HG02588 (cell line): ENCODE measurements around the gene LPCAT2.

Experiments
- ATAC-seq: cut with Tn5 transposase; IDR thresholded peaks from one replicate; pipeline ENCODE4 v1.9.1; 2021; ENCODE audit warnings: mild to moderate bottlenecking, moderate library complexity; ENCODE audit not compliant: unreplicated experiment

The LPCAT2 gene

DNA sequence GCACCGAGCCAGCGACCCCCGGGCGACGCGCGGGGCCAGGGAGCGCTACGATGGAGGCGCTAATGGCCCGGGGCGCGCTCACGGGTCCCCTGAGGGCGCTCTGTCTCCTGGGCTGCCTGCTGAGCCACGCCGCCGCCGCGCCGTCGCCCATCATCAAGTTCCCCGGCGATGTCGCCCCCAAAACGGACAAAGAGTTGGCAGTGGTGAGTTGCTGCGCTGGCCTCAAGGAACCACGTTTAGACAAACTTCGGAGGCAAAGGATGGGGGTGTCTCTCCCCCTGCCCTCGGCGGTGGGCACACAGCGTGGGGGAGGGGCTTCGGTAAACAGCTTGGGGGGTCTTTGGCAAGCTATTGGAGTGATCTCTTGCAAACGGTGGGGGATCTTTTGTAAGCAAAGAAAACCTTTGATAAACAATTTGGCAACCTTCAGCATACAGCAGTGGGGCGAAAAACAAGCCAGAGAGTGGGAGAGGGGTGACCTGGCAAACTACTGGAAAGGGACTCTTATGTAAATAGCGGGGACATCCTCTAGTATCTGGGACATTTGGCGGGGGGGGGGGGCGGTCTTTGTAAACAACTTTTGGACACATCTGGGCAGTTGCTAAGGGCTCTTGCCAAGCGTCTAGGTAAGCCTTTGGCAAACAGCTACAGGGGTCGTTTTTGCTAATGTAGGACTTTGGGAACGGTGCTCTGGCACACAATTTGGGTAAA, 29.3 kb upstream of the LPCAT2 start:
- no peak for ATAC-seq

DNA sequence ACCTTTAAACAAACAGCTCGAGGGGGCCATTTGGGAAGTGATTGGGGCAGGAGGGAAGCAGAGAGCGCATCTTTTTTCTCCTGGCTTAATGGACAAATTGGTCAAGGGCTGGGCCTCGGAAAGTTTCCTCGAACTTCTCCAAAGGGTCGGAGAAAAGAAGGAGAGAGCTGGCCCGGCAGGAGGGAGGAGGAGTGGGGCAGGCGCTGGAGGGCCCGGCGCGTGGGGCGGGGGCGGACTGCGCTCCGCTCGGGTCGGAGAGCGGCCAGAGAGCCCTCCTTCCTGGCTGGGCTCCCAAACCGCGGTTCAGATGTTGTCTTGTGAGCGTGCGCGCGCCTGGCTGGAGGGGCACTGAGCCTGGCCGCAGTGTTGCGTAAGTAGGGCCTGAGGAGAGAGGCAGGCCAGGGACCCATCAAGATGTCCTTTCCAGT, 28.6 kb upstream of the LPCAT2 start:
- no peak for ATAC-seq

DNA sequence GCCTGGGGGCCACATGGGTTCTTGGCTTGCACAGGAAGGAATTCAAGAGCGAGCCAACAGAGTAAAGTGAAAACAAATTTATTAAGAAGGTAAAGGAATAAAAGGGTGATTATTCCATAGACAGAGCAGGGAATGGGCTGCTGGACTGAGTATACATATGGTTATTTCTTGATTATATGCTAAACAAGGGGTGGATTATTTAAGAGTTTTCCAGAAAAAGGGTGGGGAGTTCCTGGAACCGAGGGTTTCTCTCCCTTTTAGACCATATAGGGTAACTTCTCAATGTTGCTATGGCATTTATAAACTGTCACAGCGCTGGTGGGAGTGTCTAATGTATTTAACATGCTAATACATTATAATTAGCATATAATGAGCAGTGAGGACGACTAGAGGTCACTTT, 27.8 kb upstream of the LPCAT2 start:
- no peak for ATAC-seq

DNA sequence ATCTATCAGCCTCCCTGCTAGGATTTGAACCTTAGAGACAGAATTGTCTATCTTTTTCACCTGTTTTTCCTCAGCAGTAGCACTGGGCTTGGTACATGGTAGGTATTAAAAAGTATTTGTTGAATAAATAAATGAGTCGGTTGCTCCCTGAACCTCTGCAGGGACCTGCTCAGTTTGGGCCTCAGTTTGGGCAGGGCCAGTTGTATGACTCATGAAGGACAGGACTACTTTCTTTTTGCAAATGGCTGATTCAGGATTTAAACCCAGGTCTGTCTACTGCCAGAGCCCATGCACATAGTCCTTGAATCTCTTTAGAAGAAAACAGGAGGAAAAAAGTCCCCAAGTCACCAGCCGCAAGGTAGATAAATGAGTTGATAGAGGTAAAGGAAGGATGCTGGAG, 26.8 kb upstream of the LPCAT2 start:
- no peak for ATAC-seq

DNA sequence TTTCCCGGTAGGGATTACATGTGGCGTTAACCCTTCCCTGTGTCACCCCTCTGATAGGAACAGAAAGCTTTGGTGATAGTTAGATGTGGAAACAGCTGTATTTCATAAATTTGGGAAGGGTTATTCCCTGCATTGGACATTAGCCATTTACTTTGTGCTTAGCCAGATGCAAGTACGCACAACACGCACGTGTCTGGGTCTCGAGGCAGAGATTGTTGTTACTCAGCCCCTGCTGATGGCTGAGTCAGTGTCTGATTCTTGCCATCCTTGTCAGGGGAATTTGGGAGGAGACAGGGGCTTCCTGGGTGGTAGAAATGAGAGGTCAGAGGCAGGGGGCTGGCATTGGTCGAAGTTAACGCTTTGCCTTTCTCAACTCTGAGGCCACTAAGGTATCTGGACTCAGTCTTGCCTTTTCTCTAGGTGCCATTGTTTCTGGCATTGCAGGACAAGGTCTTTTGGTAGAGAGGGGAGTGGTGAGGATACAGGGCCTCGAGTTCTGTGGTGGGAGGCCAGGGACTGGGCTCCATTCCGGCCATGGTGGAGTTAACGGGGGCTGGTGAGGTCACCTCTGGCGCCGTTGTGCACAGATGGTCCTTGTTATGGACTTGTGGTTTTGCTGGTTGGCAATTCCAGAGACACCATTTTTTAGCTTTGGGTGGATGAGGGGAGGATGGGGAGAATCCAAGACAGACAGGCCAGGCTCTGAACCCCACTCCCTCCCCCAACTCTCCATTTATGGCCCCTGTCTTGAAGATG, 21.6 kb upstream of the LPCAT2 start:
- no peak for ATAC-seq

DNA sequence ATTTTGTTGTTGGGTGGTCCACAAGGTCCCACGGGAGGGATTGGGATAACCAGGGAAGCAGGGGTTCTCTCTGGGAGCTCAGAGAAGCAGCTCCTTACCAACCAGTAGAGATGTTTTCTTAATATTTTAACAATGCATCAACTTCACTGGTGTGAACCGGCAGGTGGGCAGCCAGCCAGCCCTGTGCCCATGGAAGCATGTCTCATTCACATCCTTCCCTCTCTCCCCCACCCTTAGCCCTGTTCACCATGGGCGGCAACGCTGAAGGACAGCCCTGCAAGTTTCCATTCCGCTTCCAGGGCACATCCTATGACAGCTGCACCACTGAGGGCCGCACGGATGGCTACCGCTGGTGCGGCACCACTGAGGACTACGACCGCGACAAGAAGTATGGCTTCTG, 20.6 kb upstream of the LPCAT2 start:
- no peak for ATAC-seq

DNA sequence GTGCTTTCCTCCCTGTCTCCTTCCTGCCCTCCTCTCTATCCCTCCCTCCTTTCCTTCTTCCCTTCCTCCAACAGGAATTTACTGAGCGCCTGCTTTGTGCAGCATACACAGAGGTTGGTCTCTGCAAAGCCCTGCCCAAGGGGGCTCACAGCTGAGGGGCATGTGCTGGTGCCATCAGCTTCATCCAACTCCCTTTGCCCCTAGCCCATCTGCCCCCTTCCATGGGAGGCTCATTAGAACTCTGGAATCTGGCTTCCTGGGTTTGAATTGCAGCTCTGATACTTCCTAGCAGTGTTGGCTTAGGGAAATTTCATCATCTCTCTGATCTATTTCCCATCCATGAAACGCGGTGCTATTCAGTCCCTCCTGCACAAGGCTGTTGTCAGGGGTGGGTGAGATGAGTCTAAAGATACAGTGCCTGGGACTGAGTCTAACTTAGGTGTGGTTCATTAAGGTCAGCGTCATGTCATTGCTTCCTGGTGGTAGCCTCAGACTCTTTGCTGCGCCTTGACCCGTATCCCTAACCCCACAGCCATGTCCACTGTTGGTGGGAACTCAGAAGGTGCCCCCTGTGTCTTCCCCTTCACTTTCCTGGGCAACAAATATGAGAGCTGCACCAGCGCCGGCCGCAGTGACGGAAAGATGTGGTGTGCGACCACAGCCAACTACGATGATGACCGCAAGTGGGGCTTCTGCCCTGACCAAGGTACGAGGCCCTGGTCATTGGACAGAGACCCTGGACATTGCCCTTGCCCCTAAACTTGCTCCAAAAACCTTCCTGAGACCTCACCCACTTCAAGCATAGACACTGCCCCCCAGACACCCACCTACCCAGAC, 19.5 kb upstream of the LPCAT2 start:
- ATAC-seq, result no peak

DNA sequence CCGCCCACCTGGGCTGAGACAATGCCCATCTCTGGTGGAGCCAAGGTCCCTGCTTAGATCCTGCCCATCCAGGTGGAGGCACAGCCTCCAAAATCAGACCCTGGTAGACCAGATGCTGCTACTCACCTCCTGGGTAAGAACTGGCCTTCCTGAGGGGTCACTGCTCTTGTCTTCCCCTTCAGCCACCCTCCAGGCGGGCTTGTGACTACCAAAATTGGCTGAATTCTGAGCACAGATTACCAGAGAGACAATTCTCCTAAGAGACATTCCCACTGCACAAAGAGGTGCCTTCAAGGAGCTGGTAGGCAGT, 19.0 kb upstream of the LPCAT2 start:
- ATAC-seq, result no peak

DNA sequence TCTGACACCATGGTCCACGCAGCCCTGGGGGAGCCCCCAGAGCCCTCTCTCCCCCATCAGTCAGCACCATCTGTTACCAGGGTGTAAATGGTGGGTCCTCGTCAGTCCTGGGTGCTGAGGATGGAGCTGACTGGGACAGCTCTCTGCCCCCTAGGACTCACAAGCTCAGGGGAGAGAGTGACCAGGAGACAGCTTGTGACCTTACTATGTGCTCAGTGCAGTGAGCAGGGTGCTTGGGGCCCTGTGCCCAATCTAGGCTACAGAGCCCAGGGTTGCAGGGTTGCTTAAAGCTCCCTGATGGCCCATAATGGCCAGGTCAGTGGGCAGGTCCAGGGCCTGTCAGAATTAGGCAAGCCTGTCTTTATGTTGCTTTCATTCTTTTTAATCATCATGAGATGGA, 18.6 kb upstream of the LPCAT2 start:
- no peak for ATAC-seq

DNA sequence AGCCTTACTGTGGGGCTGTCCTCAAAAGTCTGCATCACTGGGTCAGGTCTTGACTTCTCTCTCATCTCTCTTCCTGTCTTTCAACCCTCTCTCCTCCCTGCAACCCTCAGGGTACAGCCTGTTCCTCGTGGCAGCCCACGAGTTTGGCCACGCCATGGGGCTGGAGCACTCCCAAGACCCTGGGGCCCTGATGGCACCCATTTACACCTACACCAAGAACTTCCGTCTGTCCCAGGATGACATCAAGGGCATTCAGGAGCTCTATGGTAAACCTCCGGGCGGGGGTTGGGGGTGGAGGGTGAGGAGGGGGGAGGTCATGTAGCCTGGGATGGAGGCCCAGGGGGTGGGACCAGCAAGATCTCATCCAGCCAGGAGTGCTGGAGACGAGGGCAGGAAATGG, 17.2 kb upstream of the LPCAT2 start:
- no peak for ATAC-seq

DNA sequence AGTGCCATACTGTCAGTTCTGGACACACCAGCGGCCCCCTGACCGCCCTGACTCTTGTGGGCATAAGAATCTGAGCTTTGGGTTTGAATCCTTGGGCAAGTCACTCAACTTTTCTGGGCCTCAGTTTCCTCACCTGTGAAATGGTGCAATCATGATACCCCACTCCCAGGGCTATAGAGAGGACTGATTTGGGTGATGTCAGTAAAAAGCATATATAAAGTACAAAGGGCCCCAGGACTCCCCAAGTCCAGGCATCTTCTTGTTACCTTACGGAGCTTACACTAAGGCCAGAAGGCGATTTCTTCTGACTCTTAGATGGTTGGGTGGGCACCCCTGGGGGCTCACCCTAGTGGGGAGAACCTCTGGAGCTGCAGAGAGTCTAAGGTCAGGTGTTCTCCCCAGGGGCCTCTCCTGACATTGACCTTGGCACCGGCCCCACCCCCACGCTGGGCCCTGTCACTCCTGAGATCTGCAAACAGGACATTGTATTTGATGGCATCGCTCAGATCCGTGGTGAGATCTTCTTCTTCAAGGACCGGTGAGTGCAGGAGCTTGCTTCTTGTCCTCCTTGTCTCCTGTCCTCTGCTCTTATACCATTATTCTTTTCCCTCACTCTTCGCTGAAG, 16.0 kb upstream of the LPCAT2 start:
- ATAC-seq, result no peak

DNA sequence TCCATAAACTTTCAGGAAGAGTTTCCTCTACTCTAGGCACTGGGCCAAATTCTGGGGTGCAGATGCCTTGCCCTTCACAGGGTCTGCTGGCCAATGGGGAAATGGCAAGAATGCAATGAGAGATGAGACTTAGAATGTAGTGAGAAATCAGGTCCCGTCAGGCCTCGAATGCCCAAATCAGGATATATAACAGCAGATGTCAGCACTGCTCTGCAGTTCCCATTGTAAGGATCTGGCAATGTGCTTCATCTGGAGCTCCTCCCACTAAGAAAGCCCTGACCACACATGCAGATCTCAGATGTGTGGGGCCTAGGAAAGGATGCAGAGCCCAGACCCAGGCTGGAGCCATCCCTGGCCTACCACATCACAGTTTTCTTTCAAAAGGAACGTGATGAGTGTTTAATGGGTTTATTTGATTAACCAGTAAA, 13.9 kb upstream of the LPCAT2 start:
- ATAC-seq, result no peak

DNA sequence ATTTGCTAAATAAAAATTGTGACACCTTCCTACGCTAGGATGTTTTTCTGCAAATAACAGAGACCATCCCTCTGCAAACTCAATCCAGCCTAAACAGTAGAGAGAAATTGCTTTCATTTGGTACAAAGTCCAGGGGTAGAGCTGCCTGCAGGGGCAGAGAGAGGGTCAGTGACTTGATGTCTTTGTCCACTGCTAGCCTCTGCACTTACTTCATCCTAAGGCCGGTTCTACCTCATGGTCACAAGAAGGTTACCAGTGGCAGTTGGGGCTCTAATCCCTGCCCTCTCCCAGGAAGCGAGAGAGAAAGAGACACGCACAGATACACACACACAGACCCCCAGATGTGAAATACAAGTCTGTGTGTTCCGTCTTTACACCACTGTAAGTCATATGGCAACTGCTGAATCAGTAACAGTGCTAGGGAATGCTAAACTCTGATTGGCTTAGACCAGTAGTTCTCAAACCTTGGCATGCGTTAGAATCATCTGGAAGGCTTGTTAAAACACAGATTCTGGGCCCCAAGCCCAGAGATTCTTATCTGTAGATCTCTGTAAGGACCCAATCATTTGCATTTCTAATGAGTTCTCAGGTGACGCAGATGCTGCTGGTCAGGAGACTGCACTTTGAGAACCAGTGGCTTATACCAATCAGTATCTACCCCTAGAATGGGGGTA, 13.1 kb upstream of the LPCAT2 start:
- no peak for ATAC-seq

DNA sequence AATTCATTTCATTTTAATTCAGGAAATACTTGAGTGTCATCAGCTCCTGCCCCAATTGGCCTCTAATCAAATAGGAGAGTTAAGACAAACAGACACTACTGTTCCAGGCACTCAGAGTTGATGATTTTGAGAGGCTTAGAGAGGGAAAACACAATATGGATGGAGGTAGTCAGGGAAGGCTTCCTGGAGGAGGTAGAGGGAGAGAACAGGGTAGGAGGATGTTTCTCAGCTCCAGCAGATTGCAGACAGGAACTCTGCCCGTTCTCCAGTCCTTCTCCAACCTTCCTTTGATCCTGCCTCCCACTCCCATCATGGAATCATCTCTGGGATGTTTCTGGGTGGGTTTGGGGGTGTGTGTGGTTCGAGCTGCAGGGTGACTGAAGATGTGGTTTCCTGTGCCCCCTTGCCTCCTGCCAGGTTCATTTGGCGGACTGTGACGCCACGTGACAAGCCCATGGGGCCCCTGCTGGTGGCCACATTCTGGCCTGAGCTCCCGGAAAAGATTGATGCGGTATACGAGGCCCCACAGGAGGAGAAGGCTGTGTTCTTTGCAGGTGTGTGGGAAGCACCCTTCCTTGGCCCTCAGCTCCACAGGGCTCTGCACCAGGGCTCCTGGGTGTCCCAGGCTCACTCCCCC, 12.2 kb upstream of the LPCAT2 start:
- ATAC-seq, result no peak

DNA sequence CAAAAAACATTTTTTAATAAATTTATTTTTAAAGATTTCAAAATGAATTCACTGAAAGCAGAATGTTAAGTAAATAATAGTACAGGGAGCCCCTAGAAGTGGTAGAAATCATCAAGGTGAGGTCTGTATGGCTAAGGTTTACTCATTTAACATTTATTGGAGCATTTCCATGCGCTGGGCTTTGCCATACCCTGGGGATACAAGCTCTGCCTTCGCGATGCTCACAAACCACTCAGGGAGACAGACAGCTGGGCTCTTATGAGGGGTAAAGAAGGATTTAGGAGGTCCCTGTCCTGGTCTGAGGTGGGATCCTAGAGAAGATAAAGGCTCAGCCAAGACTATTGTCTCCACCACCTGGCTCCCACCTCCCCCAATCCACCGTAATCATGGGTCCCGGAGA, 11.3 kb upstream of the LPCAT2 start:
- ATAC-seq, result no peak

DNA sequence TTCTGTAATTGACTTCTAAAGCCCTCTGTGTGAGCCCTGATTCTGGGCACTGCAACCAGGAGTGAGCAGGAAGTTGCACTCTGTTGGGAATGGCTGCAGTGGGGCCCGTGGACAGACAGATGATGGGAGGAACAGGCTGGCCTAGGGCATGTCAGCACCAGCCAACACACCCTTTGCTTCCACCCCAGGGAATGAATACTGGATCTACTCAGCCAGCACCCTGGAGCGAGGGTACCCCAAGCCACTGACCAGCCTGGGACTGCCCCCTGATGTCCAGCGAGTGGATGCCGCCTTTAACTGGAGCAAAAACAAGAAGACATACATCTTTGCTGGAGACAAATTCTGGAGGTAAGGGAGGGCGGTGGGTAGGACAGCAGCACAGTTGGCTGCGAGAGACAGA, 10.8 kb upstream of the LPCAT2 start:
- no peak for ATAC-seq

DNA sequence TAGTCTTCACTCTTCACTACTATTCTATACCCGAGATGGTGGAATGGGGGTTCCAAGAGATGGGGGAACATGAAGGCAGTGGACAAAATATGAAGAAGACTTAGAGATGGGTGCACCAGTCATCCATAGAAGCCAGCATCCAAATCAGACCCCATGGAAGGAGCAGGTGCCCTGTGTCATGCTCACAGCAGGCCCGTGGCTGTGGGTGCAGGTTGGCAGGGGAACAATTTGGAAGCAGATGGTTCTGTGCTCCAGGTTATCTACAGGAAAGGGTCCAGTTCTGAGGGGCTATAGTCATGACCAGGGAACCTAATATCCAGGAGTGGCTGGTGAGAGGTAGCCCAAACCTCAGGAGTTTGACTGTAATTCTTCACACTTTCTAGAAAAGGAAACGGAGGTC, 9.6 kb upstream of the LPCAT2 start:
- no peak for ATAC-seq

DNA sequence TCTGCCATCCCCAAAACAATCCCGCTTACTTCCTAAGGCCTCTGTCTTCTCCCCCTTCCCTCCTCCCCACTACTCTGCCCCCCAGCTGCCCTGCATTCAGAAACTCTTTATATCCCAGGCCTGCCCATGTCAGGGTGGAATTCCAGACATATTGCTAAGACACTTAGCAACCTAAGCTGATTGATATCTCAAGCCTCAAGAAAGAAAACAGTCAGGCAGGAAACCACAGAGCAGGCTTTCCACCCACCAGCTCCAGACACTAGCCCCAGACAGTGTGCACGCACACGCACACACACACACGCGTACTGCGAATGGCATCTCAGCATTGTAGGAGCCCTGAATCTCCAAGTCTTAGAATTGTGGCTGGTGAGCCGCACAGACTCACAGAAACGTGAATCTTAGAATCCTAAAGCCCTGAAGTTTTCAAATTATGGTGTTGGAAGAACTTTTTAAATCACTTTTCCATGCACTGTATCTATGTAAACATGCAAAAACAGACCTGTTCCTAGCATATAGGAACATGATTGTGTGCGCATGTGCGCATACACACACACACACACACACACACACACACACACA, 8.8 kb upstream of the LPCAT2 start:
- ATAC-seq, result no peak

DNA sequence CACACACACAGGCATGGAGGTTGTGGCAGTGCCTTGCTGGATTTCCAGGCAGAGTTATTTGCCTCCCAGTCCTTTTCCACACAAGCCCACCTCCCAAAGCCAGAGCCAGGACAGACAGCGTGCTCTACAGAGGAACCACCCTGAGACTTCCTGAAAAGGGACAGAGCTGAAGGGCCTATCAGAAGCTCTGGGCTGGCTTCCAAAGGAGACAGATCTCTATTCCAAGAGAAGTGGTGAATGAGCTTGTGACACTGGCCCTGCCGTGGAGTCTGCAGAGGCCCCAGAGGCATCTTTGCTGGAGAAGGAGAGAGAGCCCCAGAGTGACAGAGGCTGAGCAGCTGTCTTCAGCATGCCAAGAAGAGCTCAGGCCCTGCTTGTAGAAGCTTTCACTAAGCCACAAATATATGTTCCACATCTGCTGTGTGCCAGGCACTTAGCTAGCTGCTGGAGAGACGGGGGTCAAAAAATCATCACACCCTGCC, 8.3 kb upstream of the LPCAT2 start:
- no peak for ATAC-seq
